Testis (tissue), 2 donors: ENCODE results near the gene C17orf100.

ENCODE experiments used
- CTCF ChIP-seq, 3 experiments: fragments of 450-650 bp in 2 of 3; fragments of 200-600 bp in 1 of 3; sonication (generic) in 1 of 3; IDR thresholded peaks; one replicate each; pipeline ENCODE4 v1.5.1; 2016 to 2019; ENCODE audit warnings: antibody characterized with exemption in 3 of 3, mild to moderate bottlenecking in 2 of 3, moderate library complexity in 1 of 3
- POLR2A ChIP-seq: fragments of 450-650 bp; IDR thresholded peaks from one replicate; pipeline ENCODE4 v1.6.1; 2017; ENCODE audit warnings: antibody characterized with exemption, mild to moderate bottlenecking, moderate library complexity

DNA sequence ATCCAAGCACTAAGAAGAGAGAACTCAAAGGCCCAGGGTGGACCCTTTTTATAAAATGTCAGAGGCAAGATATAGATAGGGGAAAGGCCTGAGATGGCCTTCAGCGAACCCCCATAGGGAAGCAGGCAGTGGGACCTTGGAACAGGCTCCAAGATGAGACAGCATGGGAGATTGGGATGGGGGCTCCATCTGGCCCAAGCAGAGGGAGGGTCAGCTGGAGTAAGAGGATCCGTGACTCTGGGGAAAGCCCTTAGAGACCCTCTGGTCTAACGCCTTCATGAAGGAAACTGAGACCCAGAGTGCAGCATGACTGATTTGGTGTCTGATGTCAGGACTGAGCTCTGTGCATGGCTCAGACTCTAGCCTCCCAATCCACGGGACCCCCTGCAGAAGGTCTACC lies 30.8 kb downstream of the C17orf100 start:
- TF ChIP-seq CTCF (IDR thresholded peaks at IDR 0.05) (no peak), POLR2A (no peak)
